ENCODE data around the gene TGDS.
A peak's percentile ranks its signal among the peaks of the same experiment; 100 is the strongest.
"Not testable (repeated sequence)": the region's sequence is repeated elsewhere in the genome, so short reads cannot be mapped to it uniquely, and the experiment has no call there.

TGDS gene, protein sequence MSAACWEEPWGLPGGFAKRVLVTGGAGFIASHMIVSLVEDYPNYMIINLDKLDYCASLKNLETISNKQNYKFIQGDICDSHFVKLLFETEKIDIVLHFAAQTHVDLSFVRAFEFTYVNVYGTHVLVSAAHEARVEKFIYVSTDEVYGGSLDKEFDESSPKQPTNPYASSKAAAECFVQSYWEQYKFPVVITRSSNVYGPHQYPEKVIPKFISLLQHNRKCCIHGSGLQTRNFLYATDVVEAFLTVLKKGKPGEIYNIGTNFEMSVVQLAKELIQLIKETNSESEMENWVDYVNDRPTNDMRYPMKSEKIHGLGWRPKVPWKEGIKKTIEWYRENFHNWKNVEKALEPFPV

DNA sequence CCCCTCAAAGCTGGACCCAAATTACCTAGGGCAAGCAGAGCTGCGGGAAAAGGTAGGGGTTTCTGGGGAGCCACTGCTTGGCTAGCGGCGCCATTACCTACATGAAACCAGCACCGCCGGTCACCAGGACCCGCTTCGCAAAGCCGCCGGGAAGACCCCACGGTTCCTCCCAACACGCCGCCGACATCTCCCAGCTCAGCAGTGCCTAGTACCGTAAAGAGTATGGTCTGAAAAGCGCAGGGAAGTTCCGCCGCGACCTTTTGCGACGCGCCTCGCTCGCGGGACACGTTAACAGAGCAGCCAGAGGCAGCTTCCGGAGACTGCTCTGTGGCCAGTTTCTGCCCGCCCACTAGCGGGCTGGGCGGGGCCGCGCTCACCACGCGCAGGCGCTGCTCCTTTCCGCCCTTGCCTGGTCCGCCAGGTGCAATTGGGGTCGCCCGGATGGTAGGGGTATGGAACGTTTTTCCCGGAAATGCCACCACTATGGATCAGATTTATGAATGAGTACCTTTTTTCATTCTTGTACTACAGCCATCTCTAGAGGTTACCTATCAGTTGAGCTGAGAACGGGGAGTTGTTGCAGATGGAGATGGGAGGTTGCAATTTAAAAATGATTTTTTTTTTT lies at the start of gene TGDS:
TGDS (minus strand) TSS at position 203 of the 625 bp plus-strand sequence; CDS start at position 187, 16 bp downstream.
- DNase-seq: peak; percentile 85
- Mint-ChIP-seq H3K4me3 (peak within 1 kb of the TSS; percentile 95), H3K27ac (peak within 1 kb of the TSS; percentile 88), H3K9me3 (peaks cover 20% of the 10 kb centered on the region), H3K36me3 (ENCODE audit: low read depth) (peaks cover 18% of the 10 kb centered on the region), H3K27me3 (ENCODE audit: low read depth, poor library complexity) (peaks cover 4% of the 10 kb centered on the region), H3K4me1 (peaks cover 27% of the 10 kb centered on the region)
- TF ChIP-seq, protein P1, sequence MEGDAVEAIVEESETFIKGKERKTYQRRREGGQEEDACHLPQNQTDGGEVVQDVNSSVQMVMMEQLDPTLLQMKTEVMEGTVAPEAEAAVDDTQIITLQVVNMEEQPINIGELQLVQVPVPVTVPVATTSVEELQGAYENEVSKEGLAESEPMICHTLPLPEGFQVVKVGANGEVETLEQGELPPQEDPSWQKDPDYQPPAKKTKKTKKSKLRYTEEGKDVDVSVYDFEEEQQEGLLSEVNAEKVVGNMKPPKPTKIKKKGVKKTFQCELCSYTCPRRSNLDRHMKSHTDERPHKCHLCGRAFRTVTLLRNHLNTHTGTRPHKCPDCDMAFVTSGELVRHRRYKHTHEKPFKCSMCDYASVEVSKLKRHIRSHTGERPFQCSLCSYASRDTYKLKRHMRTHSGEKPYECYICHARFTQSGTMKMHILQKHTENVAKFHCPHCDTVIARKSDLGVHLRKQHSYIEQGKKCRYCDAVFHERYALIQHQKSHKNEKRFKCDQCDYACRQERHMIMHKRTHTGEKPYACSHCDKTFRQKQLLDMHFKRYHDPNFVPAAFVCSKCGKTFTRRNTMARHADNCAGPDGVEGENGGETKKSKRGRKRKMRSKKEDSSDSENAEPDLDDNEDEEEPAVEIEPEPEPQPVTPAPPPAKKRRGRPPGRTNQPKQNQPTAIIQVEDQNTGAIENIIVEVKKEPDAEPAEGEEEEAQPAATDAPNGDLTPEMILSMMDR (IDR thresholded peaks at IDR 0.05): no peak

DNA sequence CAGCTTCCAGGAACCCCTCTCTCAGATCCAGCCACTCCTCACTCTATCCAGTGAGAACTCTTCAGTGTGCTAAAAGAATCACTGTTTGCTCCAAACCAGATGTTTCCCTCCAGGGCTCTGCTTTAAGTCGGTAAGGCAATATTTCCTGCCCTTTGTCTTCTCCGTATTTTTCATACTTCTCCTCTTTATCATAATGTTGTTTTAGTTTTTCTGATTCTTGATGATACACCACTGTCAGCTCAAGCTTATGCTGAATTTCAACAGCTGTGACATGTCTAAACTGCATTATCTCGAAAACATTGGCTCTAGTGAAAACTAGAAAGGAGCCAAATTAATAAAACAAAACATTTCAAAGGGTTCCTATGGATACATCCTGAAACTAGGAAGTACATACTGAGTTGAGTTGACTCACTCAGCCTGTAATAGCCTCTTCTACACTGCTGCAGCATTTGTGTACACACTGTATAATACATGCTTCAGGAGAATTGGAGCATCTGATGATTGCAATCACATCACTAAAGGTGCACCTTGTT lies 45.5 kb upstream of the TGDS start:
- H3K27me3 Mint-ChIP-seq (ENCODE audit: low read depth, poor library complexity): peaks cover 4% of the 10 kb centered on the region
- no peak overlapping the region for H3K4me3 Mint-ChIP-seq
- H3K36me3 Mint-ChIP-seq (ENCODE audit: low read depth): no peaks in the 10 kb centered on the region
- H3K9me3 Mint-ChIP-seq: peaks cover 21% of the 10 kb centered on the region
- H3K27ac Mint-ChIP-seq: no peak overlapping the region
- no peak for DNase-seq
- no peaks in the 10 kb centered on the region for H3K4me1 Mint-ChIP-seq
- TF ChIP-seq, protein P1 (IDR thresholded peaks at IDR 0.05): no peak

DNA sequence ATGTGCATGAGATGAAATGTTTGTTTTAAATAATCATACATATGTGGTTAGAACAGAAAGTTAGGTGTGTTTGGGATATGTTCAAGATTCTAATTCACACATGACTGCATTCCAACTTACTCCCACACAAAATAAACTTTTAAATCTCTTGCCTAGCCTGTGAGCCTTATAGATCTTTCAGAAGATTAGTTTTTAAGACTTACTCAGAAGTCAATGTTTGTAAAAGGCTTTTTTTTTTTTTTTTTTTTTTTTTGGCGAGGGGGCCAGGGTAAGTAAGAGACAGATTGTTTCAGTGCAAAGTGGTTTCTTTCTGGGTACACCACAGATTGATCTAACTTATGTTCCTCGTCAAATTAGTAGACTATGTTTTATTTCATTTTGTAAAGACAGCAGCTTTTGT lies 44.8 kb upstream of the TGDS start:
- no peak overlapping the region for H3K4me3 Mint-ChIP-seq
- TF ChIP-seq, protein P1 (IDR thresholded peaks at IDR 0.05): no peak
- no peak for DNase-seq
- peaks cover 4% of the 10 kb centered on the region for H3K27me3 Mint-ChIP-seq (ENCODE audit: low read depth, poor library complexity)
- H3K27ac Mint-ChIP-seq: no peak overlapping the region
- H3K4me1 Mint-ChIP-seq: no peaks in the 10 kb centered on the region
- no peaks in the 10 kb centered on the region for H3K36me3 Mint-ChIP-seq (ENCODE audit: low read depth)
- peaks cover 27% of the 10 kb centered on the region for H3K9me3 Mint-ChIP-seq

DNA sequence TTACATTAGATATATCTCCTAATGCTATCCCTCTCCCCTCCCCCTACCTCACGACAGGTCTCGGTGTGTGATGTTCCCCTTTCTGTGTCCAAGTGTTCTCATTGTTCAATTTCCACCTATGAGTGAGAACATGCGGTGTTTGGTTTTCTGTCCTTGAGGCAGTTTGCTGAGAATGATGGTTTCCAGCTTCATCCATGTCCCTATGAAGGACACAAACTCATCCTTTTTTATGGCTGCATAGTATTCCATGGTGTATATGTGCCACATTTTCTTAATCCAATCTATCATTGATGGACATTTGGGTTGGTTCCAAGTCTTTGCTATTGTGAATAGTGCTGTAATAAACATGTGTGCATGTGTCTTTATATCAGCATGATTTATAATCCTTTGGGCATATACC lies 41.7 kb upstream of the TGDS start:
- DNase-seq; H3K27me3 Mint-ChIP-seq (ENCODE audit: low read depth, poor library complexity); H3K36me3 Mint-ChIP-seq (ENCODE audit: low read depth); H3K4me1 Mint-ChIP-seq; H3K4me3 Mint-ChIP-seq; H3K27ac Mint-ChIP-seq: not testable (repeated sequence)
- H3K9me3 Mint-ChIP-seq: peaks cover 27% of the 10 kb centered on the region

DNA sequence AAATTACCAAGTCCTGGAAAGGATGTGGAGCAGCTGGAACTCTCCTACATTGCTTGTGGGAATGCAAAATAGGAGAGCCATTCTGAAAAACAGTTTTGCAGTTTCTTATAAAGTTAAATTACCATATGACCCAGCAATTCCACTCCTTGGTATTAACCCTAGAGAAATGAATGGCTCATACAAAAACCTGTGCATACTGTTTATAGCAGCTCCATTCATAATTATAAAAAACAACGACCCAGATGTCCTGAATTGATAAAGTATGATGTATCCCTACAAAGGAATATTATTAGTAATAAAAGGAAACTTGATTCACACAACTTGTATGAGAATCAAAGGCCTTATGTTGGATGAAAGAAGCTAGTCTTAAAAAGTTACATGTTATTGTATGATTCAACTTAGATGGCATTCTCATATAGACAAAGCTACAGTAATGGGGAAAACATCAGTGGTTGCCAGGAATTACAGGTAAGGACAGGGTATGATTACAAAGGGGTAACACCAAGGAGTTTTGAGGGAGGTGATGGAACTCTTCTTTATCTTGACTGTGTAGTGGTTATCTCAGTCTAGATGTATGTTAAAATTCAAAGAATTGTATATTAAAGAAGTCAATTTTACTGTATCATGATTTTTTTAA lies 41.1 kb upstream of the TGDS start:
- TF ChIP-seq, protein P1 (IDR thresholded peaks at IDR 0.05): no peak
- Mint-ChIP-seq H3K9me3 (peaks cover 27% of the 10 kb centered on the region), H3K27ac (no peak overlapping the region), H3K4me3 (no peak overlapping the region), H3K27me3 (ENCODE audit: low read depth, poor library complexity) (peaks cover 4% of the 10 kb centered on the region), H3K36me3 (ENCODE audit: low read depth) (peaks cover 6% of the 10 kb centered on the region), H3K4me1 (no peaks in the 10 kb centered on the region)
- no peak for DNase-seq

DNA sequence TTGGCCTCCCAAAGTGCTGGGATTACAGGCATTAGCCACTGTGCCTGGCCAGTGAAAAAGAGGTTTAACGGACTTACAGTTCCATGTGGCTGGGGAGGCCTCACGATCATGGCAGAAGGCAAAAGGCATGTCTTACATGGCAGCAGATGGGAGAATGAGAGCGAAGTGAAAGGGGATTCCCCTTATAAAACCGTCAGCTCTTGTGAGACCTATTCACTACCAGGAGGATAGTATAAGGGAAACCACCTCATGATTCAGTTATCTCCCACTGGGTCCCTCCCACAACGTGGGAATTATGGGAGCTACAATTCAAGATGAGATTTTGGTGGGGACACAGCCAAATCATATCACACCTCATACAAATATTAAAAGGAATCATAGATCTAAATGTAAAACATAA lies 40.1 kb upstream of the TGDS start:
- H3K27ac Mint-ChIP-seq; DNase-seq; H3K36me3 Mint-ChIP-seq (ENCODE audit: low read depth); H3K4me3 Mint-ChIP-seq; H3K4me1 Mint-ChIP-seq; H3K27me3 Mint-ChIP-seq (ENCODE audit: low read depth, poor library complexity): not testable (repeated sequence)
- H3K9me3 Mint-ChIP-seq: peaks cover 27% of the 10 kb centered on the region

All from nephron progenitor cell (in vitro differentiated cells).